ENCODE data around the gene USP6NL. TPM values are rescaled to one million over a fixed set of nuclear protein-coding genes. Genes with fewer than 3 reads are reported as not detected.

USP6NL gene
- total and polyA plus RNA-seq, 9 of the 15 experiments (the other 6 are each of a cell fraction or from before 2014, with no cell fraction given), result 3.2 to 26.6 (median 19.8) TPM

DNA sequence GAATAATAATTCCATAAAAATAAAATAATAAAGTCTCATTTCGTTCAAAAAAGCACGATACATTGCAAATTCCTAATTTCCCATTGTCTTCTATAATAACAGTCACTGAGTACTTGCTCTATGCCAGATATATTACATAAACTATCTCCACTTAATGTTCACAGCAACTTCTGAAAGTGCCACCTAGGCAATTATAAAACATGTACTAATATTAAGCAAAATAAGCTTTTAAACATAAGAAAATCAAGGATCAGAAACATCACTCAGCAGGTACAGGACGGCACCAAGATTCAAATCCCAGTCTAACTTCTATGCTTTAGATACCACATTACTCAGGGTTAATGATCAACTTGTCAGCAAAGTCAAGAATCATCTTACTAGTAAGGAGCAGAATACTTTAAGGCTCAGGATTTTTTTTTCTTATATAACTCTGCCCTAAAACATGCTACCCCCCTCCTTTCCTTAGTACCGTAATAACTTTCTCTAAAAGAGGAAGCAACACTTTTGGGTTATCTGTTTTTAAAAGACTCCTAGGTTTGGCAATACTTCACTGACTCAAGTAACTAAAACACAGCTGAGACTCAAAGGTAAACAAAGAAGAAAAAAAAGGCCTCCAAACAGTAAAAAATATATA lies 51.3 kb downstream of the USP6NL start (continued):
- TF ChIP-seq, protein P1, sequence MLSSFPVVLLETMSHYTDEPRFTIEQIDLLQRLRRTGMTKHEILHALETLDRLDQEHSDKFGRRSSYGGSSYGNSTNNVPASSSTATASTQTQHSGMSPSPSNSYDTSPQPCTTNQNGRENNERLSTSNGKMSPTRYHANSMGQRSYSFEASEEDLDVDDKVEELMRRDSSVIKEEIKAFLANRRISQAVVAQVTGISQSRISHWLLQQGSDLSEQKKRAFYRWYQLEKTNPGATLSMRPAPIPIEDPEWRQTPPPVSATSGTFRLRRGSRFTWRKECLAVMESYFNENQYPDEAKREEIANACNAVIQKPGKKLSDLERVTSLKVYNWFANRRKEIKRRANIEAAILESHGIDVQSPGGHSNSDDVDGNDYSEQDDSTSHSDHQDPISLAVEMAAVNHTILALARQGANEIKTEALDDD (IDR thresholded peaks at IDR 0.05), result 0 out of 2 replicates have a peak, but pooled peaks have one; percentile 27
- TF ChIP-seq GATA2 (CRISPR knock-in tag; IDR thresholded peaks at IDR 0.05), result no peak
- no peak for TF ChIP-seq EZH2 (IDR thresholded peaks at IDR 0.05; ENCODE audit: borderline replicate concordance, low read depth, low read length)
- TF ChIP-seq GABPB2 (CRISPR knock-in tag; conservative IDR thresholded peaks at IDR 0.05), result no peak
- TF ChIP-seq SIRT6 (IDR thresholded peaks at IDR 0.05; ENCODE audit: low read depth, low read length), result no peak
- TF ChIP-seq, protein P2, sequence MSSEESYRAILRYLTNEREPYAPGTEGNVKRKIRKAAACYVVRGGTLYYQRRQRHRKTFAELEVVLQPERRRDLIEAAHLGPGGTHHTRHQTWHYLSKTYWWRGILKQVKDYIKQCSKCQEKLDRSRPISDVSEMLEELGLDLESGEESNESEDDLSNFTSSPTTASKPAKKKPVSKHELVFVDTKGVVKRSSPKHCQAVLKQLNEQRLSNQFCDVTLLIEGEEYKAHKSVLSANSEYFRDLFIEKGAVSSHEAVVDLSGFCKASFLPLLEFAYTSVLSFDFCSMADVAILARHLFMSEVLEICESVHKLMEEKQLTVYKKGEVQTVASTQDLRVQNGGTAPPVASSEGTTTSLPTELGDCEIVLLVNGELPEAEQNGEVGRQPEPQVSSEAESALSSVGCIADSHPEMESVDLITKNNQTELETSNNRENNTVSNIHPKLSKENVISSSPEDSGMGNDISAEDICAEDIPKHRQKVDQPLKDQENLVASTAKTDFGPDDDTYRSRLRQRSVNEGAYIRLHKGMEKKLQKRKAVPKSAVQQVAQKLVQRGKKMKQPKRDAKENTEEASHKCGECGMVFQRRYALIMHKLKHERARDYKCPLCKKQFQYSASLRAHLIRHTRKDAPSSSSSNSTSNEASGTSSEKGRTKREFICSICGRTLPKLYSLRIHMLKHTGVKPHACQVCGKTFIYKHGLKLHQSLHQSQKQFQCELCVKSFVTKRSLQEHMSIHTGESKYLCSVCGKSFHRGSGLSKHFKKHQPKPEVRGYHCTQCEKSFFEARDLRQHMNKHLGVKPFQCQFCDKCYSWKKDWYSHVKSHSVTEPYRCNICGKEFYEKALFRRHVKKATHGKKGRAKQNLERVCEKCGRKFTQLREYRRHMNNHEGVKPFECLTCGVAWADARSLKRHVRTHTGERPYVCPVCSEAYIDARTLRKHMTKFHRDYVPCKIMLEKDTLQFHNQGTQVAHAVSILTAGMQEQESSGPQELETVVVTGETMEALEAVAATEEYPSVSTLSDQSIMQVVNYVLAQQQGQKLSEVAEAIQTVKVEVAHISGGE (CRISPR knock-in tag; IDR thresholded peaks at IDR 0.05), result no peak
- no peak for TF ChIP-seq RBBP5 (IDR thresholded peaks at IDR 0.05; ENCODE audit: borderline replicate concordance, insufficient read depth, low read length, poor library complexity, severe bottlenecking)
- TF ChIP-seq GTF2E2 (tag; IDR thresholded peaks at IDR 0.05), result no peak
- TF ChIP-seq, protein P3, sequence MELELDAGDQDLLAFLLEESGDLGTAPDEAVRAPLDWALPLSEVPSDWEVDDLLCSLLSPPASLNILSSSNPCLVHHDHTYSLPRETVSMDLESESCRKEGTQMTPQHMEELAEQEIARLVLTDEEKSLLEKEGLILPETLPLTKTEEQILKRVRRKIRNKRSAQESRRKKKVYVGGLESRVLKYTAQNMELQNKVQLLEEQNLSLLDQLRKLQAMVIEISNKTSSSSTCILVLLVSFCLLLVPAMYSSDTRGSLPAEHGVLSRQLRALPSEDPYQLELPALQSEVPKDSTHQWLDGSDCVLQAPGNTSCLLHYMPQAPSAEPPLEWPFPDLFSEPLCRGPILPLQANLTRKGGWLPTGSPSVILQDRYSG (tag; conservative IDR thresholded peaks at IDR 0.05; ENCODE audit: low read depth), result no peak
- no peak for TF ChIP-seq SRSF3 (IDR thresholded peaks at IDR 0.05; ENCODE audit: insufficient read depth, low read length)
- TF ChIP-seq FOXA3 (CRISPR knock-in tag; conservative IDR thresholded peaks at IDR 0.05 in 1 of 2, IDR thresholded peaks at IDR 0.05 in 1 of 2), result peak in 1 of 2 experiments; percentile 41; a peak in 1 of 4 replicates
- no peak for TF ChIP-seq PHF8 (IDR thresholded peaks at IDR 0.05; ENCODE audit: borderline replicate concordance, low read length)
- no peak for TF ChIP-seq MAFF (IDR thresholded peaks at IDR 0.05; ENCODE audit: low read length)
- TF ChIP-seq ARID1B (IDR thresholded peaks at IDR 0.05), result peak; percentile 35
- no peak for TF ChIP-seq TCF3 (CRISPR knock-in tag; IDR thresholded peaks at IDR 0.05)
- no peak for TF ChIP-seq BMI1 (IDR thresholded peaks at IDR 0.05; ENCODE audit: low read length)
- no peak for TF ChIP-seq EWSR1 (IDR thresholded peaks at IDR 0.05; ENCODE audit: borderline replicate concordance, low read depth, partially characterized antibody)
- TF ChIP-seq, protein P4, sequence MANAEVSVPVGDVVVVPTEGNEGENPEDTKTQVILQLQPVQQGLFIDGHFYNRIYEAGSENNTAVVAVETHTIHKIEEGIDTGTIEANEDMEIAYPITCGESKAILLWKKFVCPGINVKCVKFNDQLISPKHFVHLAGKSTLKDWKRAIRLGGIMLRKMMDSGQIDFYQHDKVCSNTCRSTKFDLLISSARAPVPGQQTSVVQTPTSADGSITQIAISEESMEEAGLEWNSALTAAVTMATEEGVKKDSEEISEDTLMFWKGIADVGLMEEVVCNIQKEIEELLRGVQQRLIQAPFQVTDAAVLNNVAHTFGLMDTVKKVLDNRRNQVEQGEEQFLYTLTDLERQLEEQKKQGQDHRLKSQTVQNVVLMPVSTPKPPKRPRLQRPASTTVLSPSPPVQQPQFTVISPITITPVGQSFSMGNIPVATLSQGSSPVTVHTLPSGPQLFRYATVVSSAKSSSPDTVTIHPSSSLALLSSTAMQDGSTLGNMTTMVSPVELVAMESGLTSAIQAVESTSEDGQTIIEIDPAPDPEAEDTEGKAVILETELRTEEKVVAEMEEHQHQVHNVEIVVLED (CRISPR knock-in tag; IDR thresholded peaks at IDR 0.05), result no peak
